Caco-2 (cell line): ENCODE data around the gene FAF2. TPM values are rescaled to one million over a fixed set of nuclear protein-coding genes. Genes with fewer than 3 reads are reported as not detected.
"Not testable (repeated sequence)": the region's sequence is repeated elsewhere in the genome, so short reads cannot be mapped to it uniquely, and the experiment has no call there.

Experiments
- BruUV-seq: library from RNA; stranded (reverse); fragments of 400-500 nt; replicated peaks from 2 replicates; lab custom pipeline; 2021; lab: Mats Ljungman, UMichigan
- CTCF ChIA-PET: fragments of 300-600 bp; sonication (Branson Sonifier 250); formaldehyde crosslinking; loops from one replicate; lab custom pipeline; 2022; ENCODE audit warnings: antibody characterized with exemption; lab: Charles Lee
- POLR2A ChIA-PET: fragments of 300-600 bp; sonication (Branson Sonifier 250); formaldehyde crosslinking; loops from one replicate; lab custom pipeline; 2022; ENCODE audit warnings: antibody characterized with exemption; lab: Charles Lee
- DNase-seq, 2 experiments: peaks; one replicate each; pipeline versions ENCODE4 v3.0.0 to v3.0.0-alpha.2; 2020 to 2022
- H3K27me3 ChIP-seq: replicated peaks from 2 replicates; pipeline ENCODE4 v1.6.0; 2011; ENCODE audit warnings: low read length; ENCODE audit not compliant: control insufficient read depth, insufficient read depth
- H3K36me3 ChIP-seq: 2 replicates; pipeline ENCODE4 v1.5.1; 2011; ENCODE audit warnings: low read length; ENCODE audit not compliant: control insufficient read depth, insufficient read depth
- H3K4me1 ChIP-seq: fragments of 250-450 bp; sonication (Bioruptor Pico); 2 replicates; pipeline ENCODE4 v1.5.1; 2020; ENCODE audit warnings: mild to moderate bottlenecking
- H3K4me3 ChIP-seq: 2 replicates; pipeline ENCODE4 v1.5.1; 2011; ENCODE audit warnings: low read depth, mild to moderate bottlenecking, control low read depth, low read length
- H3K9me3 ChIP-seq: fragments of 250-450 bp; sonication (Bioruptor Pico); 2 replicates; pipeline ENCODE4 v1.5.1; 2020; ENCODE audit warnings: mild to moderate bottlenecking, moderate library complexity
- H3K27ac Mint-ChIP-seq: one replicate; pipeline ENCODE4 v1.8.0; 2022; ENCODE audit warnings: mixed read lengths; ENCODE audit not compliant: unreplicated experiment
- H3K27me3 Mint-ChIP-seq: one replicate; pipeline ENCODE4 v1.8.0; 2022; ENCODE audit warnings: mixed read lengths; ENCODE audit not compliant: insufficient read depth, unreplicated experiment
- H3K36me3 Mint-ChIP-seq: one replicate; pipeline ENCODE4 v1.8.0; 2022; ENCODE audit warnings: mild to moderate bottlenecking, mixed read lengths; ENCODE audit not compliant: insufficient read depth, unreplicated experiment
- H3K4me1 Mint-ChIP-seq: one replicate; pipeline ENCODE4 v1.8.0; 2022; ENCODE audit warnings: low read depth, mixed read lengths; ENCODE audit not compliant: unreplicated experiment
- H3K4me3 Mint-ChIP-seq: one replicate; pipeline ENCODE4 v1.8.0; 2022; ENCODE audit warnings: mild to moderate bottlenecking, moderate library complexity, mixed read lengths; ENCODE audit not compliant: unreplicated experiment
- H3K9me3 Mint-ChIP-seq: one replicate; pipeline ENCODE4 v1.8.0; 2022; ENCODE audit warnings: mixed read lengths; ENCODE audit not compliant: unreplicated experiment
- CTCF ChIP-seq, 2 experiments: fragments of 200-600 bp in 1 of 2; IDR thresholded peaks; 1 replicate in 1 of 2; 2 replicates in 1 of 2; pipeline versions ENCODE4 v1.5.1 to v1.8.0; 2011 to 2022; ENCODE audit warnings: antibody characterized with exemption in 1 of 2, control low read depth in 1 of 2, inconsistent platforms in 1 of 2, low read depth in 1 of 2, low read length in 1 of 2, mild to moderate bottlenecking in 1 of 2, moderate library complexity in 1 of 2; ENCODE audit not compliant: insufficient read depth in 1 of 2, severe bottlenecking in 1 of 2, unreplicated experiment in 1 of 2
- intact Hi-C: fragments of 100-400 bp; cut with micrococcal nuclease; formaldehyde crosslinking; loops from one replicate; pipeline ENCODE4 v1.10.0; 2022; ENCODE audit not compliant: unreplicated experiment
- total RNA-seq: library from RNA; stranded (reverse); gene quantifications from 2 replicates; pipeline ENCODE4 v1.2.3, GENCODE V29; 2022

FAF2 gene
- total RNA-seq, 1 experiment from 2014 or later = 55.5 TPM

DNA sequence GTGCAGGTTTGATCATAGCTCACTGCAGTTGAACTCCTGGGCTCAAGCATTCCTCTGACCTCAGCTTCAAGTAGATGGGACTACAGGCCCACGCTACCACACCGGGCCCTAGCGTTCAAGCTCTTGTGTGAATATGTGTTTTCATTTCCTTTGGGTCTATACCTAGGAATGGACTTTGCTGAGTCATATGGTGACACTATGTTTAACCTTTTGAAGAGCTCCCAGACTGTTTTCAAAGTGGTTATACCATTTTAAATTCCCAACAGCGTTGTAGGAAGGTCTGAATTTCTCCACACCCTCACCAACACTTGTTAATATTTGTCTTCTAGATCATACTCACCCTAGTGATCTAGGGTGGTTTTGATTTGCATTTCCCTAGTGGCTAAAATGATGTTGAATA is 33.5 kb downstream of the FAF2 start:
- Mint-ChIP-seq H3K9me3 (no peaks in the 10 kb centered on the region), H3K4me1 (no peaks in the 10 kb centered on the region), H3K36me3 (peaks cover 34% of the 10 kb centered on the region), H3K27me3 (no peaks in the 10 kb centered on the region), H3K27ac (no peak overlapping the region), H3K4me3 (no peak overlapping the region)
- H3K36me3 ChIP-seq = peaks cover 1% of the 10 kb centered on the region
- no peak overlapping the region for H3K4me3 ChIP-seq
- POLR2A ChIA-PET = interaction anchor here (0.7 kb wide), 1 partner anchor 58 kb away, joined by 5 read pairs; no protein-coding TSS in a partner anchor
- intact Hi-C loops = loop anchor here (10.0 kb wide), 1 partner anchor 67 kb away; the partner anchor contains the start of gene CLTB
- BruUV-seq = no TSS peak
- CTCF ChIA-PET = no interaction called here
- no peaks in the 10 kb centered on the region for H3K4me1 ChIP-seq
- no peak for TF ChIP-seq CTCF (IDR thresholded peaks at IDR 0.05; ENCODE audit: insufficient read depth in 1 of 2, low read depth in 1 of 2, low read length in 1 of 2, severe bottlenecking in 1 of 2, unreplicated experiment in 1 of 2)
- H3K9me3 ChIP-seq = no peaks in the 10 kb centered on the region
- H3K27me3 ChIP-seq = no peaks in the 10 kb centered on the region
- no peak for DNase-seq

DNA sequence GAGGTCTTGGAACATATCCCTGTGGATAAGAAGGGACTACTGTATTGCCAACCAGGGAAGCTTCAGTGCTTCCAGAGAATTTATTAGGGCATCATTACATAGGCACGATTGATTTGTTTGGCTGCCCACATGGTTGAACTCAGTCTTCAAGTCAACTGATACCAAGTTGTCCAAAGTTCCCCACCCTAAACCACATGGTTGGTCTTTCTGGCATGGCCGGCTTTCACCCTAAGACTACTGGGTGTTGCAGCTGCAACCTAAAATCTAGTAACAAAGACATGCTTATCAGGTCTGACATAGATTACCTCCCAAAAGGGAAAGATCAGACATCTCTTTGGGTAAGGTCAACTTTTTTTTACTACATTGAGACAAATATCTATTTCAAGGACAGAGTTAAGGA is 37.0 kb downstream of the FAF2 start:
- POLR2A ChIA-PET = no interaction called here
- Histone ChIP-seq H3K4me3 (no peak overlapping the region), H3K36me3 (peaks cover 4% of the 10 kb centered on the region), H3K4me1 (no peaks in the 10 kb centered on the region), H3K9me3 (no peaks in the 10 kb centered on the region), H3K27me3 (no peaks in the 10 kb centered on the region)
- no TSS peak for BruUV-seq
- Mint-ChIP-seq H3K4me1 (no peaks in the 10 kb centered on the region), H3K36me3 (peaks cover 46% of the 10 kb centered on the region), H3K27me3 (no peaks in the 10 kb centered on the region), H3K4me3 (no peak overlapping the region), H3K9me3 (no peaks in the 10 kb centered on the region), H3K27ac (no peak overlapping the region)
- TF ChIP-seq CTCF (IDR thresholded peaks at IDR 0.05; ENCODE audit: insufficient read depth in 1 of 2, low read depth in 1 of 2, low read length in 1 of 2, severe bottlenecking in 1 of 2, unreplicated experiment in 1 of 2) = no peak
- DNase-seq = no peak
- intact Hi-C loops = loop anchor here (10.0 kb wide), 1 partner anchor 70 kb away; the partner anchor contains the start of gene CLTB
- CTCF ChIA-PET = no interaction called here

DNA sequence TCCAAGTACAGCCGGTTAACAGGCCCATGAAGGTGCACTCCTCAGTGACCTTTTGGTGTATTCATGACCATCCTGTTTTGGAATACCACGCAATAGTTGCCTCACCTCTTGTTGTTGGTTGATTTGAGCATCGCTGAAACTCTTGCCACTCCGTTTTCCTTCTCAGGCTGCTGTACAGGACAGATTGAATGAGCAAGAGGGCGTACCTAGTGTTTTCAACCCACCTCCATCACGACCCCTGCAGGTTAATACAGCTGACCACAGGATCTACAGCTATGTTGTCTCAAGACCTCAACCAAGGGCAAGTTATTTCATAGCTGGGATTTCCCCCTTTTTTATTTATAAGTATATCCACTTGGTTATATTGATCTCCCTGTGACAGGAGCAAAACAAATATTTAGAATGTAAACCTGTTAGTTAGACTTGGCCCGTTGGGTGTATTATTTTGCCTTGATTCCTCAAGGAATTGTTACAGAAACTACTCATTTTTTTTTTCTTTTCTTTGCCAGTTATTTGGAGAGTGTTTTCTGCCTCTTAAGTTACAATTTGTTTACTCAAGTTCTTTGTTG is 38.1 kb downstream of the FAF2 start:
- intact Hi-C loops = loop anchor here (10.0 kb wide), 1 partner anchor 71 kb away; the partner anchor contains the start of gene CLTB
- POLR2A ChIA-PET = no interaction called here

DNA sequence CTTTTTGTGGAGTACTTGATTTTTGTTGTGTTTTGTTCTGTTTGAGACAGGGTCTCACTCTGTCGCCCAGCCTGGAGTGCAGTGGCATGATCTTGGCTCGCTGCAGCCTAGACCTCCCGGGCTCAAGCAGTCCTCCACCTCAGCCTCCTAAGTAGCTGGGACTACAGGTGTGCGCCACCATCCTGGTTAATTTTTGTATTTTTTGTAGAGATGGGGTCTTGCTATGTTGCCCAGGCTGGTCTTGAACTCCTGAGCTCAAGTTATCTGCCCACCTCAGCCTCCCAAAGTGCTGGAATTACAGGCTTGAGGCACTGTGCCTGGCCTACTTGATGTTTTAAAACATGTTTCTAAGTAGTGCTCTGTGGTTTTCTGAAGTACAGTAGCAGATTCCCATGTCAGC is 39.0 kb downstream of the FAF2 start:
- H3K9me3 ChIP-seq, H3K4me1 Mint-ChIP-seq, H3K4me1 ChIP-seq, BruUV-seq, H3K9me3 Mint-ChIP-seq, DNase-seq, POLR2A ChIA-PET, H3K36me3 ChIP-seq, H3K4me3 Mint-ChIP-seq, H3K27me3 Mint-ChIP-seq, H3K27ac Mint-ChIP-seq, H3K27me3 ChIP-seq, H3K4me3 ChIP-seq: not testable (repeated sequence)
- H3K36me3 Mint-ChIP-seq = peaks cover 59% of the 10 kb centered on the region
- intact Hi-C loops = loop anchor here (10.0 kb wide), 1 partner anchor 72 kb away; the partner anchor contains the start of gene CLTB
- CTCF ChIA-PET = interaction anchor here (0.6 kb wide), 1 partner anchor 85 kb away, joined by 3 read pairs; no protein-coding TSS in a partner anchor

More for the DNA sequence above, 38.1 kb downstream of the FAF2 start:
- CTCF ChIA-PET = interaction anchor here (1.3 kb wide), 1 partner anchor 39 kb away, joined by 6 read pairs; no protein-coding TSS in a partner anchor
- H3K36me3 Mint-ChIP-seq = peaks cover 56% of the 10 kb centered on the region
- BruUV-seq = no TSS peak
- no peak overlapping the region for H3K4me3 Mint-ChIP-seq
- H3K27ac Mint-ChIP-seq = no peak overlapping the region
- Histone ChIP-seq H3K9me3 (no peaks in the 10 kb centered on the region), H3K27me3 (no peaks in the 10 kb centered on the region), H3K4me3 (no peak overlapping the region), H3K4me1 (0 out of 2 replicates have a peak, but pooled peaks cover 6% of the 10 kb centered on the region), H3K36me3 (peaks cover 4% of the 10 kb centered on the region)
- TF ChIP-seq CTCF (IDR thresholded peaks at IDR 0.05; ENCODE audit: insufficient read depth in 1 of 2, low read depth in 1 of 2, low read length in 1 of 2, severe bottlenecking in 1 of 2, unreplicated experiment in 1 of 2) = no peak
- peak in 1 of 2 experiments; percentile 8 for DNase-seq
- H3K4me1 Mint-ChIP-seq = no peaks in the 10 kb centered on the region
- H3K27me3 Mint-ChIP-seq = no peaks in the 10 kb centered on the region
- no peaks in the 10 kb centered on the region for H3K9me3 Mint-ChIP-seq
